HEK293T (cell line): ENCODE data around the gene PHLPP1.

Source experiments
- ARNT ChIP-seq: fragments of 450-650 bp; IDR thresholded peaks from 2 replicates; pipeline ENCODE4 v1.6.1; 2017; ENCODE audit warnings: mild to moderate bottlenecking
- BHLHE40 ChIP-seq: fragments of 450-650 bp; IDR thresholded peaks from 2 replicates; pipeline ENCODE4 v1.6.1; 2016; ENCODE audit warnings: mild to moderate bottlenecking, moderate library complexity, borderline replicate concordance
- FOXA1 ChIP-seq: fragments of 450-650 bp; IDR thresholded peaks from 2 replicates; pipeline ENCODE4 v1.6.1; 2016; ENCODE audit warnings: mild to moderate bottlenecking
- FOXM1 ChIP-seq: fragments of 450-650 bp; IDR thresholded peaks from 2 replicates; pipeline ENCODE4 v1.6.1; 2017; ENCODE audit warnings: mild to moderate bottlenecking, borderline replicate concordance
- SP1 ChIP-seq: fragments of 450-650 bp; IDR thresholded peaks from 2 replicates; pipeline ENCODE4 v1.6.1; 2017
- SUZ12 ChIP-seq: fragments of 450-650 bp; IDR thresholded peaks from 2 replicates; pipeline ENCODE4 v1.6.1; 2016; ENCODE audit warnings: mild to moderate bottlenecking

- TF ChIP-seq FOXM1 (no peak), BHLHE40 (no peak), SP1 (no peak), FOXA1 (no peak), ARNT (no peak), SUZ12 (no peak)
These were observed 233.4 kb downstream of the PHLPP1 start for GRCh38 chr18:62948788-62949187.
